Gastroesophageal sphincter (tissue), 3 donors: ENCODE data around the gene NUDT2.

Experiments
- EP300 ChIP-seq: sonication (generic); formaldehyde crosslinking; IDR thresholded peaks from one replicate; pipeline ENCODE4 v1.6.1; 2017; ENCODE audit warnings: antibody characterized with exemption, mild to moderate bottlenecking
- POLR2A ChIP-seq, 2 donors: fragments of 450-650 bp; IDR thresholded peaks; one replicate each; pipeline ENCODE4 v1.6.1; 2017; ENCODE audit warnings: antibody characterized with exemption in 2 of 2, mild to moderate bottlenecking in 2 of 2, moderate library complexity in 1 of 2
- TF ChIP-seq, protein P1 (sequence below), 4 experiments: fragments of 200-600 bp in 2 of 4; fragments of 450-650 bp in 2 of 4; sonication (generic) in 1 of 4; IDR thresholded peaks; one replicate each; pipeline ENCODE4 v1.5.1; 2017 to 2019; ENCODE audit warnings: antibody characterized with exemption in 4 of 4, mild to moderate bottlenecking in 2 of 4, moderate library complexity in 2 of 4

- TF ChIP-seq POLR2A (IDR thresholded peaks at IDR 0.05) (no peak), EP300 (no peak)
- TF ChIP-seq, protein P1, sequence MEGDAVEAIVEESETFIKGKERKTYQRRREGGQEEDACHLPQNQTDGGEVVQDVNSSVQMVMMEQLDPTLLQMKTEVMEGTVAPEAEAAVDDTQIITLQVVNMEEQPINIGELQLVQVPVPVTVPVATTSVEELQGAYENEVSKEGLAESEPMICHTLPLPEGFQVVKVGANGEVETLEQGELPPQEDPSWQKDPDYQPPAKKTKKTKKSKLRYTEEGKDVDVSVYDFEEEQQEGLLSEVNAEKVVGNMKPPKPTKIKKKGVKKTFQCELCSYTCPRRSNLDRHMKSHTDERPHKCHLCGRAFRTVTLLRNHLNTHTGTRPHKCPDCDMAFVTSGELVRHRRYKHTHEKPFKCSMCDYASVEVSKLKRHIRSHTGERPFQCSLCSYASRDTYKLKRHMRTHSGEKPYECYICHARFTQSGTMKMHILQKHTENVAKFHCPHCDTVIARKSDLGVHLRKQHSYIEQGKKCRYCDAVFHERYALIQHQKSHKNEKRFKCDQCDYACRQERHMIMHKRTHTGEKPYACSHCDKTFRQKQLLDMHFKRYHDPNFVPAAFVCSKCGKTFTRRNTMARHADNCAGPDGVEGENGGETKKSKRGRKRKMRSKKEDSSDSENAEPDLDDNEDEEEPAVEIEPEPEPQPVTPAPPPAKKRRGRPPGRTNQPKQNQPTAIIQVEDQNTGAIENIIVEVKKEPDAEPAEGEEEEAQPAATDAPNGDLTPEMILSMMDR (IDR thresholded peaks at IDR 0.05): no peak
These were observed 45.7 kb downstream of the NUDT2 start for GRCh38 chr9:34374905-34375552.
